ENCODE results near the gene SLC43A3.

The SLC43A3 gene

GRCh38 chr11:57427727-57428082 is 784 bp upstream of the SLC43A3 start:
- no peak for DNase-seq (ENCODE audit: low read depth in 3 of 3)

- peak in 1 of 3 experiments; percentile 29 for DNase-seq (ENCODE audit: low read depth in 3 of 3)
Observed at GRCh38 chr11:57426439-57426928, 437 bp downstream of the SLC43A3 start.

- peak in 1 of 3 experiments; percentile 21 for DNase-seq (ENCODE audit: low read depth in 3 of 3)
Observed at GRCh38 chr11:57425565-57426438, 1.1 kb downstream of the SLC43A3 start.

GRCh38 chr11:57424792-57425564 is 1.9 kb downstream of the SLC43A3 start:
- peak; percentile 60 to 79 (median 78) for DNase-seq (ENCODE audit: low read depth in 3 of 3)

- DNase-seq (ENCODE audit: low read depth in 3 of 3) = no peak
Observed at GRCh38 chr11:57424137-57424791, 2.7 kb downstream of the SLC43A3 start.

GRCh38 chr11:57422669-57423068 is 4.3 kb downstream of the SLC43A3 start:
- DNase-seq (ENCODE audit: low read depth in 3 of 3) = no peak

GRCh38 chr11:57421805-57422204 is 5.1 kb downstream of the SLC43A3 start:
- no peak for DNase-seq (ENCODE audit: low read depth in 3 of 3)

- DNase-seq (ENCODE audit: low read depth in 3 of 3) = no peak
Observed at GRCh38 chr11:57421066-57421465, 5.9 kb downstream of the SLC43A3 start.

- no peak for DNase-seq (ENCODE audit: low read depth in 3 of 3)
Observed at GRCh38 chr11:57419146-57419545, 7.8 kb downstream of the SLC43A3 start.

- no peak for DNase-seq (ENCODE audit: low read depth in 3 of 3)
Observed at GRCh38 chr11:57418131-57418530, 8.8 kb downstream of the SLC43A3 start.

- no peak for DNase-seq (ENCODE audit: low read depth in 3 of 3)
Observed at GRCh38 chr11:57417056-57417455, 9.9 kb downstream of the SLC43A3 start.

GRCh38 chr11:57416436-57416835 is 10.5 kb downstream of the SLC43A3 start:
- DNase-seq (ENCODE audit: low read depth in 3 of 3) = no peak

GRCh38 chr11:57414612-57415212 is 12.2 kb downstream of the SLC43A3 start:
- DNase-seq (ENCODE audit: low read depth in 3 of 3) = no peak

- no peak for DNase-seq (ENCODE audit: low read depth in 3 of 3)
Observed at GRCh38 chr11:57413681-57414080, 13.2 kb downstream of the SLC43A3 start.

GRCh38 chr11:57410287-57410686 is 16.6 kb downstream of the SLC43A3 start:
- DNase-seq (ENCODE audit: low read depth in 3 of 3) = no peak

GRCh38 chr11:57409321-57410100 is 17.4 kb downstream of the SLC43A3 start:
- no peak for DNase-seq (ENCODE audit: low read depth in 3 of 3)

GRCh38 chr11:57408771-57409170 is 18.1 kb downstream of the SLC43A3 start:
- no peak for DNase-seq (ENCODE audit: low read depth in 3 of 3)

- no peak for DNase-seq (ENCODE audit: low read depth in 3 of 3)
Observed at GRCh38 chr11:57407941-57408475, 18.9 kb downstream of the SLC43A3 start.

GRCh38 chr11:57407010-57407920 is 19.7 kb downstream of the SLC43A3 start:
- no peak for DNase-seq (ENCODE audit: low read depth in 3 of 3)
